K562 (cell line): ENCODE measurements around the gene CHRNE. TPM values are rescaled to one million over a fixed set of nuclear protein-coding genes. Genes with fewer than 3 reads are reported as not detected.
A peak's percentile ranks its signal among the peaks of the same experiment; 100 is the strongest.

Experiments
- C11orf30 ChIP-seq: fragments of 450-650 bp; IDR thresholded peaks from 2 replicates; pipeline ENCODE4 v1.6.1; 2016; ENCODE audit warnings: low read depth, mild to moderate bottlenecking
- DEAF1 ChIP-seq: fragments of 450-650 bp; formaldehyde crosslinking; IDR thresholded peaks from 2 replicates; pipeline ENCODE4 v1.4.0; 2020; ENCODE audit warnings: mild to moderate bottlenecking, moderate library complexity
- DMBX1 ChIP-seq: fragments of 250-450 bp; sonication (Bioruptor Pico); IDR thresholded peaks from 2 replicates; pipeline ENCODE4 v1.8.0; 2022; ENCODE audit warnings: inconsistent platforms, mild to moderate bottlenecking, moderate library complexity, borderline replicate concordance
- EGR1 ChIP-seq: fragments of 450-650 bp; conservative IDR thresholded peaks from 2 replicates; pipeline ENCODE4 v1.6.1; 2017; ENCODE audit warnings: mild to moderate bottlenecking
- FOXA3 ChIP-seq, 2 experiments: fragments of 450-650 bp in 1 of 2; sonication (generic) in 1 of 2; formaldehyde crosslinking; IDR thresholded peaks in 1 of 2; conservative IDR thresholded peaks in 1 of 2; 2 replicates each; pipeline versions ENCODE4 v1.4.0 to v1.8.0; 2020 to 2022; ENCODE audit warnings: mild to moderate bottlenecking in 2 of 2, missing genetic modification reagents in 1 of 2
- IRF2 ChIP-seq: sonication (generic); formaldehyde crosslinking; IDR thresholded peaks from 2 replicates; pipeline ENCODE4 v1.8.1; 2022; ENCODE audit warnings: mild to moderate bottlenecking, missing genetic modification reagents
- SMAD2 ChIP-seq: fragments of 150-350 bp; IDR thresholded peaks from 2 replicates; pipeline ENCODE4 v1.6.1; 2014; ENCODE audit warnings: low read depth, mild to moderate bottlenecking, low read length
- SMARCA4 ChIP-seq: fragments of 450-650 bp; IDR thresholded peaks from 2 replicates; pipeline ENCODE4 v1.6.1; 2016
- SMC3 ChIP-seq: conservative IDR thresholded peaks from 2 replicates; pipeline ENCODE4 v1.6.1; 2011; ENCODE audit warnings: low read depth, low read length, improper control_type of control experiment; ENCODE audit not compliant: insufficient read depth
- SREBF2 ChIP-seq: sonication (generic); formaldehyde crosslinking; IDR thresholded peaks from 2 replicates; pipeline ENCODE4 v1.4.0; 2020; ENCODE audit warnings: mild to moderate bottlenecking, missing genetic modification reagents
- TRIM25 ChIP-seq: fragments of 450-650 bp; IDR thresholded peaks from 2 replicates; pipeline ENCODE4 v1.7.0; 2016; ENCODE audit warnings: borderline replicate concordance
- ZHX1 ChIP-seq: fragments of 150-350 bp; conservative IDR thresholded peaks from 2 replicates; pipeline ENCODE4 v1.6.1; 2014; ENCODE audit warnings: low read length
- ZNF507 ChIP-seq: conservative IDR thresholded peaks from 2 replicates; pipeline ENCODE4 v1.6.1; 2017; ENCODE audit warnings: missing genetic modification characterization, missing compliant biosample characterization
- ZNF511 ChIP-seq: sonication (generic); formaldehyde crosslinking; IDR thresholded peaks from 2 replicates; pipeline ENCODE4 v1.8.0; 2022; ENCODE audit warnings: mild to moderate bottlenecking, missing genetic modification reagents
- ZNF583 ChIP-seq: fragments of 250-450 bp; sonication (Bioruptor Pico); IDR thresholded peaks from 2 replicates; pipeline ENCODE4 v1.4.0; 2020
- polyA plus RNA-seq, 8 experiments: library from polyadenylated mRNA; depleted of rRNA in 4 of 8; stranded (reverse) in 5 of 8; unstranded in 3 of 8; fragments of >200 nt; fragmentation: Nextera tagmentation in 2 of 8; fragmentation: Illumina TruSeq in 1 of 8; extraction: Ambion mirVana in 2 of 8; extraction: Trizol in 1 of 8; gene quantifications; 2 replicates each; pipeline versions ENCODE4 v1.2.1 to v1.2.3, GENCODE V29; 2011 to 2014; ENCODE audit warnings: inconsistent platforms in 1 of 8, missing spikeins in 1 of 8
- total RNA-seq, 7 experiments: library from RNA; depleted of rRNA in 6 of 7; stranded (reverse); fragments of >200 nt in 6 of 7; fragmentation: Illumina TruSeq in 2 of 7; extraction: Trizol in 2 of 7; gene quantifications; 2 replicates each; pipeline versions ENCODE4 v1.2.1 to v1.2.3, GENCODE V29; 2011 to 2021; ENCODE audit warnings: low replicate concordance in 1 of 7
- TF ChIP-seq, protein P1 (sequence below): IDR thresholded peaks from 2 replicates; pipeline ENCODE4 v1.6.1; 2011; ENCODE audit warnings: borderline replicate concordance, low read depth, mild to moderate bottlenecking, moderate library complexity, low read length; ENCODE audit not compliant: insufficient read depth, poor library complexity, severe bottlenecking

The CHRNE gene
- total and polyA plus RNA-seq, 9 of the 15 experiments (the other 6 are each of a cell fraction or from before 2014, with no cell fraction given), result not detected

DNA sequence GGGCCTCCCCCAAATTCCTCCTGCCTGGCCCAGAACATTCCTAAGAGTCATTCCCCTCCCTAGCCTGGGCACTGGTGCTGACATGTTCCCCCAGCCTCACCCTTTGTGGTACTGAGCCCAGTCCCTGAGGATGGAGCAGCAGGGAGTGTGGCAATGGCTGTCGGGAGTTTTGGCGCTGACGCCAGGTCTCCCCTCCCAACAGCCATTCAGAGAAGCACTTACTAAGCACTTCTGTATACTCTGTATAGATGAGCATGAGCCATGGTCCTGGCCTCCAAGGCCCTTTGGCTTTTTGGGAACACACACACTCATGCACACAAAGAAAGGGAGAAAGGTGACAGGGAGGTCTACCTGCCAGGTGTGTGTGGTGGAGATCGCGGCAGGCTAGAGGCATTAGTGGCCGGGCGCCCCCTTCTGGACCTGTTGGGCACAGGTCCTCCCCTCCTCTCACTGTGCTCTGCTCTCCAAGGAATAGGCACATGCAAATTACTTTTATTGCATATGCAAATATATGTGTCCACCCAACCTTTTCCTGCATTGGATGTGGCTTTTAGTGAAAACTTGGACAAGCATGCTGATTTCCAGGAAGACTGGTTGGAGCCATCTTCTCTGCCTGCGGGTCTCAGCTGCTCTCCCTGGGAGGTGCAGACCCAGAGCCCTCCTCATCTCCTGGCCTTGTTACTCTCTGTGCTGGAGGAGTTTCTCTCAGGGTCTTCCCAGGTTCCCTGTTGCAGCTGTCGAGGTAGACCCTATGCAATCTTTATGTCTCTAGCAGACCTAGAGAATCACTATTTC lies 20.9 kb downstream of the CHRNE start (continued):
- TF ChIP-seq, protein P1, sequence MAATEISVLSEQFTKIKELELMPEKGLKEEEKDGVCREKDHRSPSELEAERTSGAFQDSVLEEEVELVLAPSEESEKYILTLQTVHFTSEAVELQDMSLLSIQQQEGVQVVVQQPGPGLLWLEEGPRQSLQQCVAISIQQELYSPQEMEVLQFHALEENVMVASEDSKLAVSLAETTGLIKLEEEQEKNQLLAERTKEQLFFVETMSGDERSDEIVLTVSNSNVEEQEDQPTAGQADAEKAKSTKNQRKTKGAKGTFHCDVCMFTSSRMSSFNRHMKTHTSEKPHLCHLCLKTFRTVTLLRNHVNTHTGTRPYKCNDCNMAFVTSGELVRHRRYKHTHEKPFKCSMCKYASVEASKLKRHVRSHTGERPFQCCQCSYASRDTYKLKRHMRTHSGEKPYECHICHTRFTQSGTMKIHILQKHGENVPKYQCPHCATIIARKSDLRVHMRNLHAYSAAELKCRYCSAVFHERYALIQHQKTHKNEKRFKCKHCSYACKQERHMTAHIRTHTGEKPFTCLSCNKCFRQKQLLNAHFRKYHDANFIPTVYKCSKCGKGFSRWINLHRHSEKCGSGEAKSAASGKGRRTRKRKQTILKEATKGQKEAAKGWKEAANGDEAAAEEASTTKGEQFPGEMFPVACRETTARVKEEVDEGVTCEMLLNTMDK, result peak; percentile 84
- TF ChIP-seq TRIM25 (no peak), SMC3 (peak; percentile 73), ZNF583 (no peak), ZNF507 (tag) (no peak), SREBF2 (CRISPR knock-in tag) (no peak), IRF2 (no peak), C11orf30 (peak; percentile 33; the same call in 1 of the 2 replicates), SMAD2 (no peak), DMBX1 (CRISPR knock-in tag) (no peak), FOXA3 (CRISPR knock-in tag; conservative IDR thresholded peaks at IDR 0.05 in 1 of 2, IDR thresholded peaks at IDR 0.05 in 1 of 2) (no peak), ZNF511 (CRISPR knock-in tag) (no peak), SMARCA4 (no peak), ZHX1 (no peak), EGR1 (no peak), DEAF1 (CRISPR knock-in tag) (0 out of 2 replicates have a peak, but pooled peaks have one; percentile 21)
